Measurements from ENCODE around the gene NRXN3. TPM values are rescaled to one million over a fixed set of nuclear protein-coding genes. Genes with fewer than 3 reads are reported as not detected.

Gene NRXN3
- total and polyA plus RNA-seq, 2 donors (not counting 1 experiment from before 2014, with no cell fraction given), result not detected

DNA sequence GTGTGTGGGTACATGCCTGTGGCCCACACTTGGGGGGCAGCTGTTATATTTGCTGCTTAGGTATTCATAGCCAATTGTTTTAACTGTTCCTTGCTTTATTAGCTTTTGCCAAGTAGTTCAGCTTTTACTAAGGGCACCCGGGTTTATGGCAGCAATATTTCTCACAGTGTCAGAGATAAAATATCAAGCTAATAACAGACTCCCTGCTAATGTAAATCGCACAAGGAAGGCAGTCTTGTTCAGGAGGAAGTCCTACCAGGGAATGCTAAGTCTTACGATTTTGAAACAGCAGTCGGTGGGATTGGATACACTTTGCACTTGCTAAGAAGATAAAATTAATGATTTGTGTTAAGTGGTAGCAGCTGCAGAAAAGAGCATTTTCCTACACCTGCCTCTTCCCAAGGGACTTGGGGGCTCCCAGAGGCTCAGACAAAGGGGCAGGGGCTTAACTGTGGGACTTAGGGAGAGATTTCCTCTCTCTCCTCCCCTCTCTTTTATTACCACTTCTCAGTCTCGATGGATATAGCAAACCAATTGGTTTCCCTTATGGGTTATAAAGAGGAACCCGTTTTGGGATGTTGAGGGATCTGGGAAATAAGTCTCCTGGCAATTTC is 175.1 kb downstream of the NRXN3 start:
- H3K79me2 ChIP-seq (ENCODE audit: control insufficient read depth, insufficient read depth, low read length), result no peaks in the 10 kb centered on the region
- Mint-ChIP-seq H3K4me1 (no peaks in the 10 kb centered on the region), H3K9me3 (ENCODE audit: insufficient read depth) (no peaks in the 10 kb centered on the region), H3K27ac (no peak overlapping the region), H3K4me3 (no peak overlapping the region), H3K27me3 (no peaks in the 10 kb centered on the region)
- no peaks in the 10 kb centered on the region for H3K27me3 ChIP-seq (replicated peaks in 1 of 4; ENCODE audit: control extremely low read depth in 1 of 4, control insufficient read depth in 3 of 4, insufficient read depth in 4 of 4, low read length in 3 of 4)
- H3K27ac ChIP-seq (ENCODE audit: low read length in 2 of 2), result no peak overlapping the region
- no peak overlapping the region for H2AFZ ChIP-seq (ENCODE audit: insufficient read depth, low read depth, low read length, poor library complexity, severe bottlenecking)
- no peak overlapping the region for H3K4me3 ChIP-seq (ENCODE audit: control extremely low read depth in 1 of 5, extremely low read depth in 1 of 5, insufficient read depth in 1 of 5, low read depth in 2 of 5, low read length in 4 of 5)
- ATAC-seq (ENCODE audit: low read depth) (no peak), DNase-seq (no peak)
- 90% methylated on average over 3 of the region's 6 CpGs for WGBS (ENCODE audit: insufficient coverage)
- ChIA-PET POLR2A (no interaction called here), CTCF (no interaction called here)
- H3K36me3 ChIP-seq (replicated peaks in 1 of 2; ENCODE audit: control extremely low read depth in 1 of 2, control insufficient read depth in 1 of 2, extremely low read depth in 1 of 2, insufficient read depth in 2 of 2, low read length in 1 of 2), result no peaks in the 10 kb centered on the region
- no peaks in the 10 kb centered on the region for H3K9me3 ChIP-seq (ENCODE audit: control extremely low read depth in 1 of 3, control insufficient read depth in 2 of 3, insufficient read depth in 1 of 3, low read length in 2 of 3)
- H3K4me2 ChIP-seq (replicated peaks; ENCODE audit: low read depth, low read length, poor library complexity, severe bottlenecking), result no peak overlapping the region
- no peak overlapping the region for H3K9ac ChIP-seq (ENCODE audit: low read length)
- no peaks in the 10 kb centered on the region for H4K20me1 ChIP-seq (ENCODE audit: control insufficient read depth, insufficient read depth, low read length, poor library complexity, severe bottlenecking)
- H3K4me1 ChIP-seq (ENCODE audit: control insufficient read depth in 2 of 2, insufficient read depth in 2 of 2, low read length in 2 of 2), result no peaks in the 10 kb centered on the region
- intact Hi-C loops (cut with micrococcal nuclease), result no loop called here
- TF ChIP-seq, protein P1, sequence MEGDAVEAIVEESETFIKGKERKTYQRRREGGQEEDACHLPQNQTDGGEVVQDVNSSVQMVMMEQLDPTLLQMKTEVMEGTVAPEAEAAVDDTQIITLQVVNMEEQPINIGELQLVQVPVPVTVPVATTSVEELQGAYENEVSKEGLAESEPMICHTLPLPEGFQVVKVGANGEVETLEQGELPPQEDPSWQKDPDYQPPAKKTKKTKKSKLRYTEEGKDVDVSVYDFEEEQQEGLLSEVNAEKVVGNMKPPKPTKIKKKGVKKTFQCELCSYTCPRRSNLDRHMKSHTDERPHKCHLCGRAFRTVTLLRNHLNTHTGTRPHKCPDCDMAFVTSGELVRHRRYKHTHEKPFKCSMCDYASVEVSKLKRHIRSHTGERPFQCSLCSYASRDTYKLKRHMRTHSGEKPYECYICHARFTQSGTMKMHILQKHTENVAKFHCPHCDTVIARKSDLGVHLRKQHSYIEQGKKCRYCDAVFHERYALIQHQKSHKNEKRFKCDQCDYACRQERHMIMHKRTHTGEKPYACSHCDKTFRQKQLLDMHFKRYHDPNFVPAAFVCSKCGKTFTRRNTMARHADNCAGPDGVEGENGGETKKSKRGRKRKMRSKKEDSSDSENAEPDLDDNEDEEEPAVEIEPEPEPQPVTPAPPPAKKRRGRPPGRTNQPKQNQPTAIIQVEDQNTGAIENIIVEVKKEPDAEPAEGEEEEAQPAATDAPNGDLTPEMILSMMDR (IDR thresholded peaks at IDR 0.05), result no peak
- no peak for TF ChIP-seq EZH2 (IDR thresholded peaks at IDR 0.05; ENCODE audit: borderline replicate concordance, insufficient read depth, low read depth, low read length, poor library complexity, severe bottlenecking)

DNA sequence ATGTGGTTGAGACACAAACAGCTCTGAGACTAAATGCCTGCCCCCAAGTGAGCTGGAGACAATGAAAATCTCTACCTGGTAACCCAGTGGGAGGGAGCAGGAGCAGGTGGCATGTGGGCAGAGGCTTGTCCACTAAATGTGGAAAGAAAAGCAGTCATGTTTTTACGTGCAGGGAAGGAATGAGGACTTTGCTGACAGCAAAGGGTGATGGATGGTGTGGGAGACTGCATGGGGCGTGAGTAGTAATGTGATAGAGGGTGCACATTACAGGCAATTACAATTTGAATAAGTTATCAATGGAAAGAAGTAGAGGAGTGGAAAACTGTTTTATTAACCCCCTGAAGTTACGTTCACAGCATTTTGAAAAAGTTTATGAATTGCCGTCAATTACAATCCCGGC is 176.6 kb downstream of the NRXN3 start:
- DNase-seq, result no peak
- POLR2A ChIA-PET, result no interaction called here
- Histone ChIP-seq H4K20me1 (ENCODE audit: control insufficient read depth, insufficient read depth, low read length, poor library complexity, severe bottlenecking) (no peaks in the 10 kb centered on the region), H3K9me3 (ENCODE audit: control extremely low read depth in 1 of 3, control insufficient read depth in 2 of 3, insufficient read depth in 1 of 3, low read length in 2 of 3) (no peaks in the 10 kb centered on the region), H3K4me3 (ENCODE audit: control extremely low read depth in 1 of 5, extremely low read depth in 1 of 5, insufficient read depth in 1 of 5, low read depth in 2 of 5, low read length in 4 of 5) (no peak overlapping the region), H2AFZ (ENCODE audit: insufficient read depth, low read depth, low read length, poor library complexity, severe bottlenecking) (no peak overlapping the region), H3K27me3 (replicated peaks in 1 of 4; ENCODE audit: control extremely low read depth in 1 of 4, control insufficient read depth in 3 of 4, insufficient read depth in 4 of 4, low read length in 3 of 4) (no peaks in the 10 kb centered on the region), H3K79me2 (ENCODE audit: control insufficient read depth, insufficient read depth, low read length) (no peaks in the 10 kb centered on the region), H3K9ac (ENCODE audit: low read length) (no peak overlapping the region), H3K4me2 (replicated peaks; ENCODE audit: low read depth, low read length, poor library complexity, severe bottlenecking) (no peak overlapping the region), H3K36me3 (replicated peaks in 1 of 2; ENCODE audit: control extremely low read depth in 1 of 2, control insufficient read depth in 1 of 2, extremely low read depth in 1 of 2, insufficient read depth in 2 of 2, low read length in 1 of 2) (no peaks in the 10 kb centered on the region), H3K4me1 (ENCODE audit: control insufficient read depth in 2 of 2, insufficient read depth in 2 of 2, low read length in 2 of 2) (no peaks in the 10 kb centered on the region), H3K27ac (ENCODE audit: low read length in 2 of 2) (no peak overlapping the region)
- intact Hi-C loops (cut with micrococcal nuclease), result no loop called here
- WGBS (ENCODE audit: insufficient coverage), result 82% methylated on average over 3 of the region's 5 CpGs
- H3K27ac Mint-ChIP-seq, result no peak overlapping the region
- no peaks in the 10 kb centered on the region for H3K4me1 Mint-ChIP-seq
- no peaks in the 10 kb centered on the region for H3K9me3 Mint-ChIP-seq (ENCODE audit: insufficient read depth)
- no peaks in the 10 kb centered on the region for H3K27me3 Mint-ChIP-seq
- CTCF ChIA-PET, result no interaction called here
- H3K4me3 Mint-ChIP-seq, result no peak overlapping the region
- TF ChIP-seq, protein P1 (IDR thresholded peaks at IDR 0.05), result no peak
- TF ChIP-seq EZH2 (IDR thresholded peaks at IDR 0.05; ENCODE audit: borderline replicate concordance, insufficient read depth, low read depth, low read length, poor library complexity, severe bottlenecking), result no peak
- ATAC-seq (ENCODE audit: low read depth), result no peak
